MM.1S (cell line): ENCODE results near the gene FMN2.
"Not testable (repeated sequence)": the region's sequence is repeated elsewhere in the genome, so short reads cannot be mapped to it uniquely, and the experiment has no call there.

ENCODE experiments used
- DNase-seq: peaks from one replicate; pipeline ENCODE4 v3.0.0-alpha.2; 2015
- H2AFZ ChIP-seq: fragments of 300-600 bp; sonication (generic); 2 replicates; pipeline ENCODE4 v1.6.0; 2016; ENCODE audit warnings: antibody characterized with exemption, low read length
- H3F3A ChIP-seq: fragments of 300-600 bp; sonication (generic); 2 replicates; pipeline ENCODE4 v1.6.1; 2016; ENCODE audit warnings: mild to moderate bottlenecking, antibody characterized with exemption, low read length, moderate library complexity, mixed read lengths; ENCODE audit not compliant: insufficient read depth
- H3K27ac ChIP-seq: fragments of 300-600 bp; sonication (generic); 2 replicates; pipeline ENCODE4 v1.5.1; 2016; ENCODE audit warnings: mild to moderate bottlenecking, low read length
- H3K27me3 ChIP-seq: fragments of 300-600 bp; sonication (generic); replicated peaks from 2 replicates; pipeline ENCODE4 v1.6.0; 2016; ENCODE audit warnings: low read length; ENCODE audit not compliant: insufficient read depth
- H3K36me3 ChIP-seq: fragments of 300-600 bp; sonication (generic); replicated peaks from 2 replicates; pipeline ENCODE4 v1.6.1; 2016; ENCODE audit warnings: mild to moderate bottlenecking, low read length, mixed read lengths; ENCODE audit not compliant: insufficient read depth
- H3K4me1 ChIP-seq: fragments of 300-600 bp; sonication (generic); 2 replicates; pipeline ENCODE4 v1.6.1; 2016; ENCODE audit warnings: low read length, mixed read lengths
- H3K4me2 ChIP-seq: fragments of 300-600 bp; sonication (generic); 2 replicates; pipeline ENCODE4 v1.6.0; 2016; ENCODE audit warnings: low read depth, low read length
- H3K4me3 ChIP-seq: fragments of 300-600 bp; sonication (generic); 2 replicates; pipeline ENCODE4 v1.5.1; 2016; ENCODE audit warnings: low read length, mixed read lengths
- H3K79me2 ChIP-seq: fragments of 300-600 bp; sonication (generic); 2 replicates; pipeline ENCODE4 v1.6.1; 2016; ENCODE audit warnings: mixed run types, low read length, mixed read lengths
- H3K9ac ChIP-seq: fragments of 300-600 bp; sonication (generic); 2 replicates; pipeline ENCODE4 v1.6.1; 2016; ENCODE audit warnings: low read length, mixed read lengths
- H3K9me2 ChIP-seq: fragments of 300-600 bp; sonication (generic); replicated peaks from 2 replicates; pipeline ENCODE4 v1.6.1; 2016; ENCODE audit warnings: mild to moderate bottlenecking, low read length, mixed read lengths; ENCODE audit not compliant: insufficient read depth
- H3K9me3 ChIP-seq: fragments of 300-600 bp; sonication (generic); replicated peaks from 2 replicates; pipeline ENCODE4 v1.6.1; 2016; ENCODE audit warnings: mild to moderate bottlenecking, low read length, mixed read lengths; ENCODE audit not compliant: insufficient read depth
- H4K20me1 ChIP-seq: fragments of 300-600 bp; sonication (generic); 2 replicates; pipeline ENCODE4 v1.6.1; 2016; ENCODE audit warnings: mild to moderate bottlenecking, low read length, moderate library complexity, mixed read lengths; ENCODE audit not compliant: insufficient read depth
- CTCF ChIP-seq: fragments of 300-600 bp; sonication (generic); IDR thresholded peaks from 2 replicates; pipeline ENCODE4 v1.5.1; 2016; ENCODE audit warnings: antibody characterized with exemption, low read length, mixed read lengths
- EZH2 ChIP-seq: fragments of 300-600 bp; sonication (generic); optimal IDR thresholded peaks from 2 replicates; pipeline ENCODE3; 2017; ENCODE audit warnings: low read depth, mild to moderate bottlenecking, antibody characterized with exemption, low read length, mixed read lengths
- EZH2phosphoT487 ChIP-seq: fragments of 300-600 bp; sonication (generic); IDR thresholded peaks from 2 replicates; pipeline ENCODE4 v1.6.1; 2018; ENCODE audit warnings: antibody characterized with exemption, low read length

The FMN2 gene

DNA sequence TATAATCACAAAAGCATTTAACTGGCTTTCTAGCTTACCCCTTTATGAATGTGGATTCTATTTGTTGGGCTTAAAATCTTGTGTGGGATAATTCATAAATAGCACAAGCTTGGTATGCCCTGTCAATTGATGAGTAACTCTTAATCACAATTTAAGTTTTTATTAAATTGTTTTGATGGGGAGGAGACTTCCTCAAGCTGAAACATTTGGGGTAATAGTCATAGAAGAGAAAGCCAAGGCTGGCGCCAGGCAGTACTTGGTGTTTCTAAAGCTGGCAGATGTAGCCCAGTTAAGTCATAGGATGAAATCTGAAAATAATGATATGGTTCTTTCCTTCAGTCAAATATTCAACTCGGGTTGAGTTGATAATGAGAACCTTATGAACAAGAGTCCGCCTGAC, 167.2 kb downstream of the FMN2 start:
- H3K79me2 ChIP-seq: no peaks in the 10 kb centered on the region
- no peak overlapping the region for H3K27ac ChIP-seq
- H3K36me3 ChIP-seq: no peaks in the 10 kb centered on the region
- TF ChIP-seq EZH2: no peak
- TF ChIP-seq CTCF: no peak
- no peak for TF ChIP-seq EZH2phosphoT487
- H3K9me2 ChIP-seq: no peaks in the 10 kb centered on the region
- no peaks in the 10 kb centered on the region for H3K9me3 ChIP-seq
- H3F3A ChIP-seq: no peaks in the 10 kb centered on the region
- H3K4me1 ChIP-seq: no peaks in the 10 kb centered on the region
- no peak overlapping the region for H3K4me3 ChIP-seq
- H3K4me2 ChIP-seq: no peak overlapping the region
- H3K27me3 ChIP-seq: no peaks in the 10 kb centered on the region
- no peaks in the 10 kb centered on the region for H4K20me1 ChIP-seq
- H3K9ac ChIP-seq: no peak overlapping the region
- H2AFZ ChIP-seq: no peak overlapping the region
- DNase-seq: no peak

- H3K79me2 ChIP-seq, H3K9me3 ChIP-seq, DNase-seq, H3K27ac ChIP-seq, H3F3A ChIP-seq, H4K20me1 ChIP-seq, H3K9ac ChIP-seq, H3K27me3 ChIP-seq, H3K9me2 ChIP-seq, H3K36me3 ChIP-seq, H3K4me2 ChIP-seq, H3K4me1 ChIP-seq, H3K4me3 ChIP-seq, H2AFZ ChIP-seq: not testable (repeated sequence)
Measured at GRCh38 chr1:240264494-240264893, 172.8 kb downstream of the FMN2 start.

- Histone ChIP-seq H2AFZ (no peak overlapping the region), H3K4me2 (no peak overlapping the region), H3K9me2 (no peaks in the 10 kb centered on the region), H3K4me3 (no peak overlapping the region), H3K27ac (no peak overlapping the region), H3K27me3 (no peaks in the 10 kb centered on the region), H4K20me1 (no peaks in the 10 kb centered on the region), H3K4me1 (no peaks in the 10 kb centered on the region), H3K79me2 (no peaks in the 10 kb centered on the region), H3F3A (no peaks in the 10 kb centered on the region), H3K9me3 (no peaks in the 10 kb centered on the region), H3K9ac (no peak overlapping the region), H3K36me3 (no peaks in the 10 kb centered on the region)
- DNase-seq: no peak
- TF ChIP-seq CTCF (no peak), EZH2phosphoT487 (no peak), EZH2 (no peak)
Measured at GRCh38 chr1:240271081-240271480, 179.4 kb downstream of the FMN2 start.

- H3K79me2 ChIP-seq: no peaks in the 10 kb centered on the region
- H3K9me2 ChIP-seq: no peaks in the 10 kb centered on the region
- no peak for TF ChIP-seq CTCF
- TF ChIP-seq EZH2: no peak
- no peak for TF ChIP-seq EZH2phosphoT487
- no peak overlapping the region for H3K4me3 ChIP-seq
- no peak overlapping the region for H3K27ac ChIP-seq
- no peaks in the 10 kb centered on the region for H4K20me1 ChIP-seq
- H3K9me3 ChIP-seq: no peaks in the 10 kb centered on the region
- H3F3A ChIP-seq: no peaks in the 10 kb centered on the region
- no peaks in the 10 kb centered on the region for H3K36me3 ChIP-seq
- no peak overlapping the region for H2AFZ ChIP-seq
- DNase-seq: no peak
- no peaks in the 10 kb centered on the region for H3K27me3 ChIP-seq
- no peak overlapping the region for H3K9ac ChIP-seq
- H3K4me1 ChIP-seq: no peaks in the 10 kb centered on the region
- no peak overlapping the region for H3K4me2 ChIP-seq
Measured at GRCh38 chr1:240274569-240274968, 182.9 kb downstream of the FMN2 start.

DNA sequence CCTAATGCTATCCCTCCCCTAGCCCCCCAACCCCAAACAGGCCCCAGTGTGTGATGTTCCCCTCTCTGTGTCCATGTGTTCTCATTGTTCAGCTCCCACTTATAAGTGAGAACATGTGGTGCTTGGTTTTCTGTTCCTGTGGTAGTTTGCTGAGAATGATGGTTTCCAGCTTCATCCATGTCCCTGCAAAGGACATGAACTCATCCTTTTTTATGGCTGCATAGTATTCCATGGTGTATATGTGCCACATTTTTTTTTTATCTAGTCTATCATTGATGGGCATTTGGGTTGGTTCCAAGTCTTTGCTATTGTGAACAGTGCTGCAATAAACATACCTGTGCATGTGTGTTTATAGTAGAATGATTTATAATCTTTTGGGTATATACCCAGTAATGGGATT, 183.5 kb downstream of the FMN2 start:
- H4K20me1 ChIP-seq, H3K36me3 ChIP-seq, H2AFZ ChIP-seq, H3K27me3 ChIP-seq, H3K9ac ChIP-seq, H3K4me3 ChIP-seq, H3K4me2 ChIP-seq, H3K4me1 ChIP-seq, H3K9me3 ChIP-seq, H3K9me2 ChIP-seq, H3K27ac ChIP-seq, DNase-seq, H3K79me2 ChIP-seq, H3F3A ChIP-seq: not testable (repeated sequence)
